Vagina (tissue), 2 donors: ENCODE data around the gene DSG2.

Experiments used
- CTCF ChIP-seq, 3 experiments: fragments of 450-650 bp in 2 of 3; fragments of 200-600 bp in 1 of 3; sonication (generic) in 1 of 3; IDR thresholded peaks; one replicate each; pipeline ENCODE4 v1.5.1; 2017 to 2019; ENCODE audit warnings: antibody characterized with exemption in 3 of 3, mild to moderate bottlenecking in 2 of 3, moderate library complexity in 2 of 3
- POLR2A ChIP-seq, 2 donors: fragments of 450-650 bp; IDR thresholded peaks; one replicate each; pipeline ENCODE4 v1.6.1; 2017; ENCODE audit warnings: antibody characterized with exemption in 2 of 2, mild to moderate bottlenecking in 2 of 2, moderate library complexity in 2 of 2
- POLR2AphosphoS5 ChIP-seq, 2 donors: sonication (generic); formaldehyde crosslinking; IDR thresholded peaks; one replicate each; pipeline ENCODE4 v1.9.0; 2017; ENCODE audit warnings: antibody characterized with exemption in 2 of 2, mild to moderate bottlenecking in 2 of 2, low read depth in 1 of 2; ENCODE audit not compliant: insufficient read depth in 1 of 2

DNA sequence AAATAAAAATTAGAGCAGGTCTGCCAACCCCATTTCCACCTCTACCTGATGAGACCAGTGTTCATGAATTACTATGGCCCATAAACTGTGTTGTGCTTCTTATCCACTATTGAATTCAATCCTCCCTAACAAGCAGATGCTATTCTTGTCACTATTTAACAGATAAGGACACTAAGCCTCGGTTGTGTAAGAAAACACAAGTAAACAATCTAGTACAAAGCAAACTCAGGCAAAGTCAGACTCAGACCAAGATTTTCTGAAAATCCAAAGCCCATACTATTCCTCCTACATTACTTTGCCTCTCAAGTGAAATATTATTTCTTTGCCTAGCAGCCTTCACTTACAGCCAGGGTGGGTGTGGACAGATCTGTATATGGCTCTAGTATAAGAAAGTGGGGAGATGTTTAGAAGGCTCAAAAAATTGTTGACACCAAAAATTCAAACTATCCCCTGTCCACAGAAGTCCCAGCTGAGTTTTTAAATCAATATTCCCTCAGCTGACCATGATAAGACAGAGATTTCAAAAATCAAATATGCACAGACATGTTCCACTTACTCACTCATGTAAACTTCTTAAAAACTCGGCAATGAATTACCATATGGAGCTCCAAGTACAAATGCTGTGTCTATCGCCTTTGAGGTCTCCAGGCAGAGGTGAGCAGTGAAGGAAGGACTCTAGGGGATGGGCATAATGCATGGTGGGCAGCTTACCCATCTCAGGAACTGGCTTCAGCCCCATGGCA, 77.7 kb downstream of the DSG2 start:
- no peak for TF ChIP-seq CTCF (IDR thresholded peaks at IDR 0.05)
- no peak for TF ChIP-seq POLR2AphosphoS5 (IDR thresholded peaks at IDR 0.05; ENCODE audit: insufficient read depth in 1 of 2, low read depth in 1 of 2)
- no peak for TF ChIP-seq POLR2A (IDR thresholded peaks at IDR 0.05)
